ENCODE results near the gene SLC34A1.
A peak's percentile ranks its signal among the peaks of the same experiment; 100 is the strongest.
"Not testable (repeated sequence)": the region's sequence is repeated elsewhere in the genome, so short reads cannot be mapped to it uniquely, and the experiment has no call there.

The SLC34A1 gene, protein sequence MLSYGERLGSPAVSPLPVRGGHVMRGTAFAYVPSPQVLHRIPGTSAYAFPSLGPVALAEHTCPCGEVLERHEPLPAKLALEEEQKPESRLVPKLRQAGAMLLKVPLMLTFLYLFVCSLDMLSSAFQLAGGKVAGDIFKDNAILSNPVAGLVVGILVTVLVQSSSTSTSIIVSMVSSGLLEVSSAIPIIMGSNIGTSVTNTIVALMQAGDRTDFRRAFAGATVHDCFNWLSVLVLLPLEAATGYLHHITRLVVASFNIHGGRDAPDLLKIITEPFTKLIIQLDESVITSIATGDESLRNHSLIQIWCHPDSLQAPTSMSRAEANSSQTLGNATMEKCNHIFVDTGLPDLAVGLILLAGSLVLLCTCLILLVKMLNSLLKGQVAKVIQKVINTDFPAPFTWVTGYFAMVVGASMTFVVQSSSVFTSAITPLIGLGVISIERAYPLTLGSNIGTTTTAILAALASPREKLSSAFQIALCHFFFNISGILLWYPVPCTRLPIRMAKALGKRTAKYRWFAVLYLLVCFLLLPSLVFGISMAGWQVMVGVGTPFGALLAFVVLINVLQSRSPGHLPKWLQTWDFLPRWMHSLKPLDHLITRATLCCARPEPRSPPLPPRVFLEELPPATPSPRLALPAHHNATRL

DNA sequence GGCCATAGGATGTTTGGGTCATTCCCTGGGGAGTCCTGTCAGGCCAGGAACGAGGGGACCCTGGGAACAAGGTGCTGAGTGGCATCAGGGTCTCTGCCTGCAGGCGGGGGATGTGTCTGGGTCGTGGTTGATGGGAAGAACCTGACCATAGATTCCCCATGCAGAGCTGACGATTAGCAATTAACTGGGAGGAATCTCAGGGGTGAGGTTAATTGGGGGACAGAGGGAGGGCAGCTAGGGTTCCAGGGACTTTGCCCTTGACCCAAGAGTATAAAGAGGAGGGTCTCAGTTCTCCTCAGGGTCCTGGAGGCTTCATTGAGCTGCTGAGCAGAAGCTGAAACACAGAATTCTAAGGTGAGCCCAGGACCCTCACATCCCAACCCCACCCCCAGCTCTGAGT lies at the start of gene SLC34A1:
TSS of gene SLC34A1 (plus strand) at position 301 of the 400 bp plus-strand sequence. CDS start 1,308 bp downstream, outside the sequence.
- DNase-seq, result no peak

DNA sequence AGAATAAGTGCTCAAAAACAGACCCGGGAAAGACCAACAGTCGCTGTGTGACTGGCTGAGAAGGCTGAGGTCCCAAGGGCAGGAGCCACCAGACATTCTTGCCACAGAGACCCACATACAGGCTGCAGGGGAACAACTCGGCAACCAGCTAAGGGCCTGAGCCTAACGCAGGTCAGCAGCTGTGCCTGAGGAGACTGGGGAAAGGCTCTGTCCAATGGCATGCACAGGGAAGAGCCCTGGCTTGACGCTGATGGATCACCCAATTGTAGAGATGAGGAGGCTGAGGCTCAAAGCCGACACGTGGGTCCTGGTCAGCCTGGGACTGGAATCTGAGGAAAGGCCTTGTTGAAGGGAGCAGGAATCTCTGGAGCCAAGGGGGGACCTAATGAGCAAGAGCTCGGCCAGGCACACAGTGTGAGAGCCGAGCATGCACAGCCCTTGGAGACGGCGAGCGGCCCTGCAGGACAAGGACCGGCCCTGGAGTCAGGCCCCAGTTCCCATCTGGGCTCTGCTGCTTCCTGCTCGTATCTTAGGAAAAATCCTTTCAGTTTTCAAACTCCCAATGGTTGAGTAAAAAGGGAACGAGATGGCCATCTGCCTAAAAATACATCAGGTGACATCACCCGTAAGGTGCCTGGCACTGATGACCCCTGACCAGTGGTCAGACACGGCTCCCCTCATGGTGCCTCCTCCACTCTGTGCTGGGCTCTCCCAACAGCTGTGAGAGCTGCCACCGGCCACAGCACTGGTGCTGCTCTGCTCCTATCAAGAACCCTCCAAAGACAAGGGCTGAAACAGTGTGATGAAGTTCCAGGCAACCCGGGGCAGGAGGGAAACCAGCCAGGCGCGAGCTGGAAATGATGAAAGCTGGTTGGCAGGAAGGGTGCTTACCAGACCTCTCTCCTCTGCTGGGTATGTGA lies 49.2 kb upstream of the SLC34A1 start:
- no peak for DNase-seq

DNA sequence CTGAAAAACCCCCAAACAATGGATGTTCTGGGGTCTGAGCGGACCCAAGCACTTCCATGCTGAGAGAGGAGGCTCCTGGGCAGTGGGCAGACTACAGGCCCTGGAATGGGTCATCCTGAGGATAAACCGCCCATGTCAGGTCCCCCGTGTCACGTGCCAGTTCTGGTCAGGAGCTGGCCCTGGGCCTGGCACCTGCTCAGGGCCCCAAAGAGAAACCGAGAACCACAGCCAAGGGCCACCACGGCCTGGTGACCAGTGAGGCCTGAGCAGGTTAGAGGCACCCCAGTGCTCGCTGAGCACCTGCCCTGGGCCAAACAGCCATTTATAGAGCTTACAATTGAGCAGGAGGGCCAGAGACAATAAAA lies 48.6 kb upstream of the SLC34A1 start:
- no peak for DNase-seq

DNA sequence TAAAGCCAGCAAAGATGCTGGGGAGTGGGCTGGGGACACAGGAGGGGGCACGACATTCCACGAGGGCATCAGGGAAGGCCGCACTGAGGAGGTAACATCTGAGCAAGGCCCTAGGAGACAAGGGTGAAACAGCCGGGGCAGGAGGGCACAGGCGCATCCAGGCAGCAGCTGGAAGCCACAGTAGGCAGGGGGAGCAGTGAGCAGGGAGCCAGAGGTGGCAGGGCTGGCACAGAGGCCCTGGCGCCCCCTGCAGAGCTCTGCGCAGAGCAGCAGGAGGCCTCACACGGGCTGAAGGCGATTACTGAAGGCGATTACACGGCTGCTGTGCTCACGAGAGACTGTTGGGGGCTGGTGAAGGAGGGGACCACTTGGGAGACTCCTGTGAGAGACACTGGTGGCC lies 48.1 kb upstream of the SLC34A1 start:
- no peak for DNase-seq

DNA sequence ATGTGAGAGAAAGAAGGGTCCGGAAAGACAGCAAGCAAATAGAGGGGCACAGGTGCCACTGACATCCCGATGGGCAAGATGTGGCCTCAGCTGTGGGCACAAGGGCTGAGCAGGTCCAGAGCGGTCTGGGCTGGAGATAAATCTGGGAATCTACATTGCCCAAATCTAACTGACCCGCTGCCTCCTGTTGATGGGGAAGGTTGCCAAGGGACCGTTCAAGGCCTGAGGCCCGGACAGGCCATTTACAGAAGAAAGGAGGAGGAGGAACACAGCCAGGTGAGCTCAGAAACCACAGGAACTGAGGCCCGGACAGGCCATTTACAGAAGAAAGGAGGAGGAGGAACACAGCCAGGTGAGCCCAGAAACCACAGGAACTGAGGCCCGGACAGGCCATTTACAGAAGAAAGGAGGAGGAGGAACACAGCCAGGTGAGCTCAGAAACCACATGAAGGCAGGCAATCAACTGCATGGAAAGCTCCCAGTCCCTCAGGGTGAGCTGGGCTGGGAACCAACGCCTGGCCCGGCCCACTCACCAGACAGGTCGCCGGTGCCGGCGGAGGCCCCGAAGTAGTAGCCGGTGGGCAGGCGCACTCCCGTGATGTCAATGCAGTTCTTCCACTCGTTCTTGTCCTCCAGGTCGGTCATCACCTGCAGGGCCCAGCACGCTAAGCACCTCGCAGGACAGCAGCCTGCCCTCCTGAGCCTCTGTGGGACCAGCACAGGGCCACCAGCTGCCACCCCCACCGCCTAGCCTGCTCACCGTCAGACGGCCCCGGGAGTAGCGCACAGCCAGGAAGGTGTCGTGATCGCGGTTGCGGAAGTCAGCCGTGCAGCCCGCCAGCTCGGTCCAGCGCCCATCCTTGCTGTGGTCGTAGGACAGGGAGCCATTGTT lies 47.4 kb upstream of the SLC34A1 start:
- DNase-seq, result no peak

DNA sequence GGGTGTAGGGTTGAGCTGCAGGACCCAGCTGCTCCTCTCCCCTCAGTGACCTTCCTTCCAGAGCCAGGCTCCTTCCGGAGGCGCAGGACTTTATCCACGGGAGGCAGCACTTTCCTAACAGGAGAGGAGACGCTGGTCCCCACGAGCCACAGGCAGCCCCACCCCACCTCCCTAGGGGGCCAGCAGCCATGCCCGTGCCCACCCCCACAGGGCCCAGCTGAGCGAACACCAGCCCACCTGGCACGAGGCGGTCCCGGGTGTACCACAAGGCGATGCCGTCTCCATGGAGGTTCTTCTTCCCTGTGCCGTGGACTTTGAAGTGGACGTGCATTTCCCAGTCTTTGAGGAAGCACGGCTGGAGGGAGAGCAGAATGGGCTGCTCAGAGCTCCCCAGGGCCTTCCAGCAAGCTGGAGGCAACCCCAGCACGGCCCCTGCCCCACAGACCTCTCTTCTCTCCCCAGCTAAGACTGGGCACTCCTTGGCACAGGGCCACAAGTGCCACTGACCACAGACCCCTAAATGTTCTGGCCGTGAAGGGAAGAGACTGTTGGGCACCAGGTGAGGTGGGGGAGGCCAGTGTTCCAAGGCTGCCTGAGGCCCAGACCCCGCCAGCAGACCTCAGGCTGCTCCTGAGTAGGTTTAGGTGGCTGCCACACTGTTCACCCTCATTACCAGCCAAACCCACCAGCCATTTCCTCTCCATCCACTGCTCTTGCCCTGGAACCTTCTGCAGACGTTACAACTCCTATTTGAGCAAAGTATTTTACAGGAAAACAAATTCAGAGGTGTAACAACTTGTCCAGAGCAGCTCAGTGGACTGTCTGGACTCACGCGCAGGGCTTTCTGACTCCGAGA lies 45.8 kb upstream of the SLC34A1 start:
- DNase-seq, result no peak

DNA sequence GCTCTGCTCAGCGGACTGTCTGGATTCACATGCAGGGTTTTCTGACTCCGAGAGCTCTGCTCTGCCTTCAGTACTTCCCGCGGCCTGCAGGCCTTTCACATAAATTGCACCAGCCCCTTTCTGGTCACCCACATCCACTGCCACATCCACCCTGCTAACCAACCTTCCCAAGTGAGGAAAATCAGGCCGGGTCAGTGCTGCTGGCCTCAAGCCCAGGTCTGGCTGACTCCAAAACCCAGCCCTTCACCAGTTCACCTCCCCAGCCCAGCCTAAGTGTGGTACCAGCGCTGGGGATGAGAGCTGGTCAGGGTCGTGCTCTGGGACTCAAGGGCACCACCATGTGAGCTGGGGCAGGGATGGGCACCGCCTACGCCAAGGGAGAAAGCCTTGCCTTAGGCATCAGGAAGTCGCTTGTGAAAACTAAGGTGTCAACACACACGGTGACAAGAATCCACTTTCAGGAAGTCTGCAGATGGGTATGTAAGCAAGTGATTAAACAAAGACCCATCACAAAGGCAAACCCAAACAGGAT lies 45.1 kb upstream of the SLC34A1 start:
- DNase-seq, result no peak

DNA sequence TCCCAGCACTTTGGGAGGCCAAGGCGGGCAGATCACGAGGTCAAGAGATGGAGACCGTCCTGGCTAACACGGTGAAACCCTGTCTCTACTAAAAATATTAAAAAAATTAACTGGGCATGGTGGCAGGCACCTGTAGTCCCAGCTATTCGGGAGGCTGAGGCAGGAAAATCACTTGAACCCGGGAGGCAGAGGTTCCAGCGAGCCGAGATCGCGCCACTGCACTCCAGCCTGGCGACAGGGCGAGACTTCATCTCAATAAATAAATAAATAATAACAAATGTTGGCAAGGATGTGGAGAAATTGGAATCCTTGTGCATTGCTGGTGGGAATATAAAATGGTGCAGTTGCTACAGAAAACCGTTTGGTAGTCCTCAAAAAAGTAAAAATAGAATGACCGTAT lies 41.2 kb upstream of the SLC34A1 start:
- DNase-seq, result not testable (repeated sequence)

DNA sequence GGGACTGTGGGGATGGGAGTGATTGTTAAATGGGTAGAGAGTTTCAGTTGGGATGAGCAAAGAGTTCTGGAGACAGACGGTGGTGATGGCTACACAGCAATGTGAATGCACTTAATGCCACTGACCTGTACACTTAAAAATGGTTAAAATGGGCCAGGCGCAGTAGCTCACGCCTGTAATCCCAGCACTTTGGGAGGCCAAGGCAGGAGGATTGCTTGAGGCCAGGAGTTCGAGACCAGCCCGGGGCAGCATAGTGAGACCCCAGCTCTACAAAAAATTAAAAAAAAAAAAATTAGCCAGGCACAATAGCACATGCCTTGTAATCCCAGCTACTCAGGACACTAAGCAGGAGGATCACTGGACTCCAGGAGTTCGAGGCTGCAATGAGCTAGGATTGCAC lies 40.5 kb upstream of the SLC34A1 start:
- no peak for DNase-seq

DNA sequence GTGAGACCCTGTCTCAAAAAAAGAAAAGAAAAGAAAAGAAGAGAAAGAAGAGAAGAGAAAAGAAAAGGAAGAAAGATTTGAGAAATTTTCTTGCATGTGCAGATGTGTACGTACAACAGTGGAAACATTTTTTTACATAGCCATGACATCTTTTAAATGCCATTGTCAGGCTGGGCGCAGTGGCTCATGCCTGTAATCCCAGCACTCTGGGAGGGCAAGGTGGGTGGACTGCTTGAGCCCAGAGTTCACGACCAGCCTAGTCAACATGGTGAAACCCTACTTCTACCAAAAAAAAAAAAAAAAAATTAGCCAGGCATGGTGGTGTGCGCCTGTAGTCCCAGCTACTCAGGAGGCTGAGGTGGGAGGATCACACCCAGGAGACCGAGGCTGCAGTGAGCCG lies 39.3 kb upstream of the SLC34A1 start:
- no peak for DNase-seq

DNA sequence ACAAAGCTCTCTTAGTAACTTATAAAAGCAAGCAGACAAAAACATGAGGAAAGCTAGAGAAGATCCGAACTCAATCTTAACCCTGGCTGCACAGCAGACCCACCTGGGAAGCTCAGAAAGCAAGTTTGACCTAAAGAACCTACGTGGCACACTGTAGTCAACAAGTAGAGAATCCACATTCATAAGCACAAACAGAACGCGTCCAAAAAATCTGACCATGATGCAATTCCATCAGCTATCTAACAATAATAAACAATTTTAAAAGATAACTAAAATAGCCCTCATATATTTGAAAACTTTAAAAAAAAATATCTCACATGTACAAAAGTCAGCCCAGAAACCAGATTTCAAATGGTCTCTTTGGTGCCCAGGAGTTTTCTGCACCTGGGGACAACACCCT lies 37.4 kb upstream of the SLC34A1 start:
- DNase-seq, result no peak

DNA sequence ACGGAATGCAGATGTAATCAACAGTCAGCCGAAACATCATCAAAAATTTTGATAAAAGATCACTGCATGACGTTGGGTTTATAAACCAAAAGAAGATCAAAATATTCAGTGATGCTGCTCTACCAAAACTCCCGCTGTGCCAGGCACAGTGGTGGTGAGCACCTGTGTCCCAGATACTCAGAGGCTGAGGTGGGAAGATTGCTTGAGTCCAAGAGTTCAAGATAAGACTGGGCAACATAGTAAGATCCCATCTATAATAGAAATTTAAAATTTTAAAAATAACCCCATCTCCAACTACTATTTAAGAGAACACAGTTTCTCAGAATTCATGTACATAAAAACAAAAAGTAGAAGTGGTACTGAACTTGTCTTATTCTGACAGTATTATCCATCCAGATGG lies 36.5 kb upstream of the SLC34A1 start:
- DNase-seq, result no peak

DNA sequence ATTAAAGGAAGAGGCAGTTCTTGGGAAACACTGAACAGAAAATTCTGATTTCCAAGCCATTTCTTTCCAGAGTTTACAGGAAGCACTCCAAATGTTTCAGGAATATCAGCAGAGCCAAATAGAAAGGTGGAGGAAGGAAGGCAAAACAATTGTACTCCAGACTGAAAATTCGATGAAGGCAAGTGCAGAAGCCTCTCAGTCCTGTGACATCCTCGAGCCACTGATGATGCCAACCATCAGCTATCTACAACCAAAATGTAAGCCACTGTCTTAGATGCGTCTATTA lies 34.9 kb upstream of the SLC34A1 start:
- DNase-seq, result no peak

DNA sequence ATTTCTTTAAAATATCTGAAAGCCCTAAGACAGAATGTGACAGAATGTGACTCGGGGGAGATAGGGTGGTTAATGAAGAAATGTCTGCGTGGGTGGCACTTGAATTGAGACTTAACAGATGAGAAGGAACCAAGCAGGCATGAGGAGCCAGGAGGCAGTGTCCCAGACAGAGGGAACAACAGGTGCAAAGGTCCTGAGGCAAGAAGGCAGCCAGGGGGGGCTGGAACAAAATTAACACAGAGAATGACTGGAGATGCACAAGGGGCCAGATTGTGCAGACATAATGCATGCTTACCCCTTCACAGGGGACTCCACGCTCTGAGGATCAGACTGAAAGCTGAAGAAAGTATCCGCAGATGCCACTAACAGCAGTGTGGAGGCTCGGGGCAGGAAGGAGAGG lies 34.5 kb upstream of the SLC34A1 start:
- no peak for DNase-seq

DNA sequence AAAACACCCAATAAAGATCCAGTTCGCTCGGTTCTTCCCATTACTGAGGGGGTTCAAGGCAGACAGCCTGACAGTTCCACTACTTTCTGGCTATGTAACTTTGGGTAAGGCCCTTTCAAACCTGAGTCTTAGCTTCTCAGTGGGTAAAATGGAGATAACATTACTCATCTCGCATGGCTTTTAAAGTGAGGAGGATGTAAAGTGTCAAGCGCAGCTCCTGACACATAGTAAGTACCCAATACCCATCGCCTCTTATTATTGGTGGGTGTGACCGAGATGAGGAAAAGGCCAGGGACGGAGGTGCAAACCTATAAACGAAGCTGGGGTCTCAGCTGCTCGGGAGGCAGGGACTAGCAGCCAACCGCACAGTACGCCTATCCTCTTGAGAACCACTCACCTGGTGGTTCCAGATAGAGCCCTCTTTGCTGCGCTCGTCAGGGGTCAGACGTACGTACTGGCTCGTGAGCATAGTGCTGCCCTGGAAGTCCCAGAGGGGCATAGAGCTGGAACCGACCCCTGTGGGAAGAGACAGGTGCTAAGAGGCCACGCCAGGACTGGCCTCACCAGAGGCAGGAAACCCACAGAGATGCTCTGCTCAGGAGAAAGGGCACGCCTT lies 33.4 kb upstream of the SLC34A1 start:
- no peak for DNase-seq

DNA sequence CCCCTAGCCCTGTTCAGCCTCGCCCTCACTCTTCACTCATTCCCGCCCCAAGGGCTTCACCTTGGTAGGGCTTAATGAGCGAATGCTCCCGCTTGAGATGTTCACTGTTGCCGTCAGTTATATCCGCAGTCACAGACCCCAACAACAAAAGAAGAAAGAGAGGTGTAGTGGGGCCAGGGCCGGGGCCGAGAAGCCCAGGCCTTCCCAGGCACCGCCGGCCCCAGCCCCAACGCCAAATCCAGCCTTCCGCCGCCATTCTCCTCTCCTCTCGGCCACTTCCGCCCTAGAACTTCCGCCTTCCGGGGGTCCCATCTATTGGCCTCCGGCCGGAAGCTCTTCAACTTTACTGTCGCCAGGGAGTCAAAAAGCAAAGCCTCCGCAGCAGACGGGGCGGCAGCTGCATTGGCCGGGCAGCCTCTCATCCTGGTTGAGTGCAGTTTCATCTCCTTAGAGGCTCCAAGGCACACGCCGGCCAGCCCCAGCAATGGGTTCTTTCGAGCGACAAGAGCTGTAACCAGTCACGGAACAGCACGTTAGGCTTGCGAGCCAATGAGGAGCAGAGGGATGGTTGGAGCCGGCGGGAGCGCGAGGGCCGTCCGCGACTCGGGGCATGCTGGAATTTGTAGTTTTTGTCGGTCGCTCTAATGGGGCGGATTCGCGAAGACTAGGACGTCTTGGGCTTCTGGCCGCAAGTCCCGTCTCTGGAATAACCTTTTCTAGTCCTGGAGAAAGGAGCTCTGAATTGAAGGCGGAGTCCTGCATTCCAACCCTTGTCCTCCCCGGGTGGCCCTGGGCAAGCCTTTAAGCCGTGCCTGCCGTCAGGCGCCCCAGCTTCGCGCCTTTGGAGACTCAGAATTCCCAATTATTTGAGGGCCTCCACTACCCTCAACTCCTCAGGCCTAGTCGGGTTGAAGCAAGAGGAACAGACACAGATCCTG lies 32.6 kb upstream of the SLC34A1 start, which contains the start of gene LMAN2:
TSS of gene LMAN2 (minus strand) at position 277 of the 938 bp plus-strand sequence. CDS start at position 256, 21 bp downstream.
- DNase-seq, result peak; percentile 96

DNA sequence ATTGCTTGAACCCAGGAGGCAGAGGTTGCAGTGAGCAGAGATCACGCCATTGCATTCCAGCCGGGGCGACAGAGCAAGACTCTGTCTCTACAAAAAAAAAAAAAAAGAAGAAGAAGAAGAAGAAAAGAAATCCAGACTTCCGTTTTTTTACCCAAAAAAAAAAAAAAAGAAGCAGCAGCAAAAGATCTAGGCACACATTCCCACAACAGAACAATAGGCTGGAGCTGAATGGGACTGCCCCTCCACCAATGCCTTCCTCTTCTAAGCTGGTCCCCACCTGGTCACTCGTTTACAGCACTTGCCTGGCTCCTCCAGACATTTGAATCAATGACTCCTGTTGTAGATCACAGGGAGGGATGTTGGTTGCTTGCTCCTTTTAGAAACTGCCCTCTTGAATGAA lies 31.1 kb upstream of the SLC34A1 start:
- DNase-seq, result no peak

DNA sequence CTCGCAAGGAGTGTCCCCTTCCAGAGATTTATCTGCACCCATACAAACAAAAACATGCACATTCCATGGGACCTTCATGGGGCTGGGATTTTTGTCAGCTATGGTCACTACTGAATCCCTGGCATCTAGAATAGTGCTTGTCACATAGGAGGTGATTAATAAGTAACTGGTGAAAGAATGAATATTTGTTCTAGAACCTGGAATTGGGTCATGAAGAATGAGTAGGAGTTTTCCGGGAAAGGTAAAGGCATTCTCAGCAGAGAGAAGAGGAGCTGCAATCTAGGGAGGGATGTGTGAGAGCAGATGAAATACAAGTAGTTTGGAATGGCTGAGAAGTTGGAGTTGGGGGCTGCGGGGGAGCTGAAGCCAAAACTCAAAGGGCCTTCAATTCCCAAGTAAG lies 30.0 kb upstream of the SLC34A1 start:
- no peak for DNase-seq

DNA sequence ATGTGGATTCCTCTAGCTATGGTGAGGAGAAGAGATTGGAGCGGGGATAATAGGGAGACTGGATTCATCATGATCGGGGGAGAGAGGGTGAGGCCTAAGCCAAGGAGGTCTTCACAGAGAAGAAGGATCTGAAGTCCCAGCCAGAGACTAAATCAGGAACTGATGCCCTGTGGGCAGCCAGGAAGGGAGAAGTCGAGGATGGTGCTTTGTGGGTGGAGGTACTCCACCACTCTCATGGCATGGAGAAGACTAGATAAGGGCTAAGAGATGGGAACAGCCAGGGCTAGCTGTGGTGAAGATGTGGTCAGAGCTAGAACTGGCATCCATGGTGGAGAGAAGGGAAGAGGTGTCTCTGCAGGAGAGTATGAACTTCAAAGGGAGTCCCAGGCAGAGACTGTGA lies 29.5 kb upstream of the SLC34A1 start:
- no peak for DNase-seq
